Lower leg skin (tissue), 4 donors: ENCODE results near the gene CYP3A4. TPM values are rescaled to one million over a fixed set of nuclear protein-coding genes. Genes with fewer than 3 reads are reported as not detected.
"Not testable (repeated sequence)": the region's sequence is repeated elsewhere in the genome, so short reads cannot be mapped to it uniquely, and the experiment has no call there.

Source experiments
- DNase-seq, 2 donors: peaks; one replicate each; pipeline ENCODE4 v3.0.0-alpha.2; 2019; ENCODE audit warnings: low spot score in 2 of 2
- H3K4me3 ChIP-seq: fragments of 200-600 bp; sonication (generic); 2 replicates; pipeline ENCODE4 v1.5.1; 2017; ENCODE audit warnings: mild to moderate bottlenecking, low read depth; ENCODE audit not compliant: poor library complexity, severe bottlenecking
- POLR2A ChIP-seq, 2 donors: fragments of 450-650 bp; IDR thresholded peaks; one replicate each; pipeline ENCODE4 v1.6.1; 2016 to 2017; ENCODE audit warnings: antibody characterized with exemption in 2 of 2, mild to moderate bottlenecking in 1 of 2, moderate library complexity in 1 of 2
- WGBS, 2 donors: methylation state at CpG; one replicate each; pipeline ENCODE4 v1.1.5; 2018; 5-methylcytosine and 5-hydroxymethylcytosine counted together
- intact Hi-C: fragments of 100-400 bp; cut with DNase I; formaldehyde crosslinking; loops from one replicate; pipeline ENCODE4 v1.15.0; 2023; ENCODE audit warnings: low total_unique reads
- total RNA-seq, 4 donors: library from RNA; depleted of rRNA; stranded (reverse); fragments of >200 nt; gene quantifications; one replicate each; pipeline ENCODE4 v1.1.0, GENCODE V29; 2016
- TF ChIP-seq, protein P1 (sequence below), 3 donors: fragments of 450-650 bp; IDR thresholded peaks; one replicate each; pipeline ENCODE4 v1.5.1; 2016; ENCODE audit warnings: antibody characterized with exemption in 3 of 3, mild to moderate bottlenecking in 3 of 3, moderate library complexity in 2 of 3

CYP3A4 gene
- total RNA-seq, 4 donors from 2014 or later, result 2.7 to 5.2 (median 4.3) TPM

DNA sequence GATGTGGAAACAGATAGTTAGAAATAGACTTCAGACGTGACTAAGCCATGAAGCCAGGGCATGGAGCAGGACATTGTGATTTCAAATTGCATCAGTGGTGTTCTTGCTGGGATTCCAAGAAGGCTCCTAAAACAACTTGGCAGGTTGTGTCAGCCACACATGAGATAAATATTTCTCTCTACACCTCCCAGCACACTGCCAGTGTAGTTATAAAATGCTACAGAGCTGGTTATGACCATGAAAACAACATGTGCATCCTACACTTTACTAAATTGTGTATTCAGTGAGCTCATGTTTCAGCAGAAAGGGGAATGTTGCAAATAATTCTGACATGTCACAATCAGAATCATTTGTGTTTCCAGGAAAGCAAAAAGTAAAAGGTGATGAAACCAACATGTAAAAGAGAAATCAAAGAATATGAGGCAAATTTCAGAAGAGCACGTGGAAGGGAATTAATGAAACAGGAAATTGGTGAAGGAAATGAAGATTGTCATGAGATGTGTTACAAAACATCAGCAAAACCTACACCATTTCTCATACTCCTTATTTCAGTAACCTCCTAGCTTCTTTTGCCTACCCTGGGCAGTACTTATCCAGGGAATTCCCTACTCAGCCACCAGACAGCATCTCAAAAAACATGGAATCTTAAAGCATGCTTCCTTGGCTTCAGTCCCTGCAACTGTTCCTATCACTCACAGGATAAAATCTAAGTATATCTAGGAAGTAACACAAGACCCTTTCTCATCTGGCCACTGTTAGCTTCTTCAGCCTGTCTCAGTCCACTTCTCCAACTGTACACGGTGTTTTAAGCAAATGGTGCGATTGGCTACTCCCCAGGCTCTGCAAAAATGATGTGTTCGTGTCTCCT, 43.2 kb downstream of the CYP3A4 start:
- H3K4me3 ChIP-seq, result no peak overlapping the region
- 76 to 79% methylated on average over 5 of the region's 5 CpGs for WGBS, 2 donors
- no peak for TF ChIP-seq POLR2A (IDR thresholded peaks at IDR 0.05)
- TF ChIP-seq, protein P1, sequence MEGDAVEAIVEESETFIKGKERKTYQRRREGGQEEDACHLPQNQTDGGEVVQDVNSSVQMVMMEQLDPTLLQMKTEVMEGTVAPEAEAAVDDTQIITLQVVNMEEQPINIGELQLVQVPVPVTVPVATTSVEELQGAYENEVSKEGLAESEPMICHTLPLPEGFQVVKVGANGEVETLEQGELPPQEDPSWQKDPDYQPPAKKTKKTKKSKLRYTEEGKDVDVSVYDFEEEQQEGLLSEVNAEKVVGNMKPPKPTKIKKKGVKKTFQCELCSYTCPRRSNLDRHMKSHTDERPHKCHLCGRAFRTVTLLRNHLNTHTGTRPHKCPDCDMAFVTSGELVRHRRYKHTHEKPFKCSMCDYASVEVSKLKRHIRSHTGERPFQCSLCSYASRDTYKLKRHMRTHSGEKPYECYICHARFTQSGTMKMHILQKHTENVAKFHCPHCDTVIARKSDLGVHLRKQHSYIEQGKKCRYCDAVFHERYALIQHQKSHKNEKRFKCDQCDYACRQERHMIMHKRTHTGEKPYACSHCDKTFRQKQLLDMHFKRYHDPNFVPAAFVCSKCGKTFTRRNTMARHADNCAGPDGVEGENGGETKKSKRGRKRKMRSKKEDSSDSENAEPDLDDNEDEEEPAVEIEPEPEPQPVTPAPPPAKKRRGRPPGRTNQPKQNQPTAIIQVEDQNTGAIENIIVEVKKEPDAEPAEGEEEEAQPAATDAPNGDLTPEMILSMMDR (IDR thresholded peaks at IDR 0.05), result no peak
- no peak for DNase-seq
- intact Hi-C loops, result no loop called here

DNA sequence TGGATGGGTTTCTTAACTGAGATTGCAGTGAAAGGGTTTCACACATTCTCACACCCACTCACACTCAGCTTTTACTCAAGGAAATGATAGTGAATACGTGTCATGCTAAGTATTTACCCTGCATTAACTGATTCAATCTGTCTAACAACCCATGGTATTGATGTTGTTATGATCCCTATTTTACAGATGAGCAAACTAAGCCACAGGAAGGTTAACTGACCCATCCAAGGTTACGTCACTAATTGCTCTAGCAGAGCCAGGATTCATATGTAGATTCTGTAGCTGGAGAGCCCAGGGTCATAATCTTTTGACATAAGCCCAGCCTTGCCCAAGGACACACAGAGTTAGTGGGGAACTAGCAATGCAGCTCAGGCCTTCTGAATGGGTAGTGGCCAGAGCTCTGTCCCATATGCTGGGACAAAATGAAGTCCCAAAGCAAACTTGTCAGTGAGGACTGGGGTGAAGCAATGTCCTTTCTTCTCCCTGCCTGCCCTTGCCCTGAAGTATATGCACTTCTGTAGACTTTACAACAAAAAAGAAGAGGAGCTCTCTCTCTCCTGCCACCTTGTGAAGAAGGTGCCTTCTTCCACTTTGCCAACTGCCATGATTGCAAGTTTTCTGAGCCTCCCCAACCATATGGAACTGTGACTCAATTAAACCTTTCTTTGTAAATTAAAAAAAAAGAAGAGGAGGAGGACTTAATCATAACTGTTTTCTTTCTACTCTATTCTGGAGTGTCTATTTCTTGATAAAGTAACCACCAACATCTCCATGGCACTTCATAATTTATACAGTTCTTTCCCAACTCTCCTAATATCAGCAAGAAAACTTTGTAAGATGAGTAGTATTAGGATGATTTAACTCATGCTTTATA, 44.0 kb downstream of the CYP3A4 start:
- TF ChIP-seq POLR2A (IDR thresholded peaks at IDR 0.05), result no peak
- TF ChIP-seq, protein P1 (IDR thresholded peaks at IDR 0.05), result no peak
- no peak overlapping the region for H3K4me3 ChIP-seq
- 72 to 86% methylated on average over 2 of the region's 2 CpGs for WGBS, 2 donors
- DNase-seq, result no peak
- intact Hi-C loops, result no loop called here

DNA sequence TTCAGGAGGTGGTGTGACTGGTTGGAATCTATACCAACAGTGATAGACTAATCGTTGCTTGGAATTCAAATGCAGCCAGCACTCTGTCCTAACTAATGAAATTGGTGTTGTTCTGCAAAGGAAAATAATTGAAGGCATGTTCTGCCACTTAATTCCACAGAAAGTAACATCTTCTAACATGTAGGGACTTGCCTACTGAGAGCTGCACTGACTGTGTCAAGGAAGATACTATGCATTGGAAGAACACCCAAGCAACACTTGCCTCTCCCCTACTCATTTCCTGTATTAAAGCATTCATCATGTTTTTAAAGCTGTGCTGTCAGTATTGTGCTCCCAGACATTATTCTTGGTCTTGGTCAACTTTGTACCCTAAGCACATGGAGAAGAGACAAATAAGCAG, 46.3 kb downstream of the CYP3A4 start:
- TF ChIP-seq POLR2A (IDR thresholded peaks at IDR 0.05), result no peak
- TF ChIP-seq, protein P1 (IDR thresholded peaks at IDR 0.05), result no peak
- no peak overlapping the region for H3K4me3 ChIP-seq
- 41 to 50% methylated on average over 1 of the region's 1 CpG for WGBS, 2 donors
- no peak for DNase-seq
- intact Hi-C loops, result no loop called here

DNA sequence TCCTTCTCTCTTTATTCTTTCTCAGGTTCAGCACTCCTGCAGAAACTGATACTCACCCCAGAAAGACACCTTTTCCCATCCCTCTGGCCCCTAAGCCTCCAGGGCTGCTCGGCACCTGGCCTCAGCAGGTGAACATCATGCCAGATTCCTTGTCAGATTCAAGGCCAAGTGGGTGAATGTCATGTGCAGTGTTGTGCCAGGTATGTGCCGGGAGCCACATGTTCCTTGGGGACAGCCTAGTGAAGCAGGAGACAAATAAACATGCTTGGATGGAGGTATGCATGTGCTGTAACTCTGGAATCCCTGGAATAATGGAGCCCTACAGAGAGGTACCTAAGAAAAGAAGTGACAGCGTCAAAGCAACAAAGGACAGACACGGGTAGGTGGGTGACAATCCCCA, 47.3 kb downstream of the CYP3A4 start:
- intact Hi-C loops, H3K4me3 ChIP-seq, DNase-seq: not testable (repeated sequence)
- WGBS, 2 donors, result 55 to 63% methylated on average over 4 of the region's 4 CpGs

DNA sequence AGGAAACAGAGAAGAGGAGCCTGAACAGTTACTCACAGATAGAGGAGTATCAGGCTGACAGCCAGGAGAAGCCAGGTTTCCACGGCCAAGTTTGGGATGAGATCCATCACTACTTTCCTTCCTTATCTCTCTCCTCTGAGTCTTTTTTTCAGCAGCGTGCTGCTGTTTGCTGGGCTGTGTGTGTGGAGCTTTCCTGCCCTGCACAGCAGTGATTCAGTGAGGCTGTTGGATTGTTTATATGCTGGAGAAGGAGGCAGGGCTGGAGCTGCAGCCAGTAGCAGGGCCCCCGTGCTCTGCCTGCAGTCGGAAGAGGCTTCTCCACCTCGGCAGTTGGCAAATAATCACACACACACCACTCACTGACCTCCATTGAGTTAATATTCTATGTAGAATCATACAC, 49.0 kb downstream of the CYP3A4 start, which contains the start of gene CYP3A7:
Gene CYP3A7, minus strand, starts transcription at position 210 of the 400 bp plus-strand sequence. Its CDS starts 103 bp downstream, at position 107.
- no peak within 1 kb of the TSS for H3K4me3 ChIP-seq
- no peak for DNase-seq
- TF ChIP-seq, protein P1 (IDR thresholded peaks at IDR 0.05), result no peak
- TF ChIP-seq POLR2A (IDR thresholded peaks at IDR 0.05), result no peak

DNA sequence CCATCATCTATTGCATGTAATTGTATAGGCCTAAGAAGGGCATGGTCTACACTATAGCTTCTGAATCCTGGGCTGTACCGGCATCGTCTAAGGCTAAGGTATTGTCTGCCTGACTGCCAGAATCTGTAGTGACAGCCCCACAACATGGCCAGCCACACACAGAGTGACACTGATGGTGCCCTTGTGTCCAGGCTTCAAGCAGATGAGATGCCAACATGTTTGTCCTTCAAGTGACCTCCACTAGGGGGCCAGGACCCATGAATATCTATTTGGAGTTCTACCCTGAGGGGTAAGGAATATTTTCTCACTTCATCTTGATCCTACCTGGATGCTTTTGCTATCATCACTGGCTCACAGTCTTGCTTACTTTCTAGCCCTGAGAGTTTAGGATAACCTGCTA, 50.5 kb downstream of the CYP3A4 start:
- no peak for TF ChIP-seq POLR2A (IDR thresholded peaks at IDR 0.05)
- TF ChIP-seq, protein P1 (IDR thresholded peaks at IDR 0.05), result no peak
- WGBS, 2 donors, result 94 to 100% methylated on average over 2 of the region's 2 CpGs
- no peak for DNase-seq
- intact Hi-C loops, result no loop called here
- no peak overlapping the region for H3K4me3 ChIP-seq

More for the DNA sequence above, 49.0 kb downstream of the CYP3A4 start, which contains the start of gene CYP3A7:
- 81% methylated on average over 5 of the region's 5 CpGs for WGBS, 2 donors
- intact Hi-C loops, result no loop called here
